OCI-LY1 (cell line): ENCODE results near the gene ADK.

Experiments
- H2AFZ ChIP-seq: fragments of 200-600 bp; sonication (generic), shearing (Covaris generic); 2 replicates; pipeline ENCODE4 v1.6.0; 2014; ENCODE audit warnings: antibody characterized with exemption, mild to moderate bottlenecking, low read length
- H3F3A ChIP-seq: fragments of 200-600 bp; sonication (generic), shearing (Covaris generic); 2 replicates; pipeline ENCODE4 v1.6.0; 2014; ENCODE audit warnings: mild to moderate bottlenecking, antibody characterized with exemption, low read length, moderate library complexity; ENCODE audit not compliant: insufficient read depth
- H3K27ac ChIP-seq: fragments of 200-600 bp; sonication (generic); 2 replicates; pipeline ENCODE4 v1.5.1; 2014; ENCODE audit warnings: low read length, mixed run types, mild to moderate bottlenecking, low read depth; ENCODE audit not compliant: poor library complexity, severe bottlenecking
- H3K27me3 ChIP-seq: fragments of 200-600 bp; sonication (generic); 2 replicates; pipeline ENCODE4 v1.6.0; 2014; ENCODE audit warnings: antibody characterized with exemption, mild to moderate bottlenecking, low read length, moderate library complexity; ENCODE audit not compliant: insufficient read depth
- H3K36me3 ChIP-seq: fragments of 200-600 bp; sonication (generic); 2 replicates; pipeline ENCODE4 v1.6.1; 2014; ENCODE audit warnings: mild to moderate bottlenecking, antibody characterized with exemption, low read length, moderate library complexity, mixed read lengths; ENCODE audit not compliant: insufficient read depth
- H3K4me1 ChIP-seq: fragments of 200-600 bp; sonication (generic); 2 replicates; pipeline ENCODE4 v1.5.1; 2014; ENCODE audit warnings: mild to moderate bottlenecking, low read length, moderate library complexity; ENCODE audit not compliant: insufficient read depth, severe bottlenecking
- H3K4me2 ChIP-seq: fragments of 200-600 bp; sonication (generic), shearing (Covaris generic); 2 replicates; pipeline ENCODE4 v1.6.1; 2014; ENCODE audit warnings: low read length
- H3K4me3 ChIP-seq: fragments of 200-600 bp; sonication (generic); 2 replicates; pipeline ENCODE4 v1.5.1; 2014; ENCODE audit warnings: low read length, low read depth, mild to moderate bottlenecking, mixed read lengths; ENCODE audit not compliant: poor library complexity, severe bottlenecking
- H3K79me2 ChIP-seq: fragments of 200-600 bp; shearing (Covaris generic); 2 replicates; pipeline ENCODE4 v1.6.1; 2016; ENCODE audit warnings: mixed run types, low read length, mixed read lengths; ENCODE audit not compliant: insufficient read depth
- H3K9ac ChIP-seq: fragments of 200-600 bp; sonication (generic), shearing (Covaris generic); 2 replicates; pipeline ENCODE4 v1.6.1; 2014; ENCODE audit warnings: mild to moderate bottlenecking, low read length, mixed read lengths
- H3K9me2 ChIP-seq: fragments of 200-600 bp; sonication (generic), shearing (Covaris generic); 2 replicates; pipeline ENCODE4 v1.6.1; 2014; ENCODE audit warnings: low read depth, mild to moderate bottlenecking, low read length, mixed read lengths
- H3K9me3 ChIP-seq: fragments of 200-600 bp; shearing (Covaris generic); 2 replicates; pipeline ENCODE4 v1.6.1; 2014; ENCODE audit warnings: low read length, mixed read lengths
- H4K20me1 ChIP-seq: fragments of 200-600 bp; sonication (generic), shearing (Covaris generic); 2 replicates; pipeline ENCODE4 v1.6.0; 2016; ENCODE audit warnings: mild to moderate bottlenecking, low read length; ENCODE audit not compliant: insufficient read depth
- CTCF ChIP-seq: fragments of 200-600 bp; sonication (generic), shearing (Covaris generic); IDR thresholded peaks from 2 replicates; pipeline ENCODE4 v1.5.1; 2017; ENCODE audit warnings: mild to moderate bottlenecking, antibody characterized with exemption, low read length, moderate library complexity, mixed read lengths
- EZH2 ChIP-seq: fragments of 200-600 bp; sonication (generic), shearing (Covaris generic); IDR thresholded peaks from 2 replicates; pipeline ENCODE4 v1.8.0; 2017; ENCODE audit warnings: borderline replicate concordance, mixed run types, mild to moderate bottlenecking, antibody characterized with exemption, low read length, moderate library complexity, mixed read lengths

The ADK gene

GRCh38 chr10:74640134-74640921 is 489.3 kb downstream of the ADK start:
- Histone ChIP-seq H4K20me1 (no peaks in the 10 kb centered on the region), H3K9me3 (peaks cover 3% of the 10 kb centered on the region; the same call in 1 of the 2 replicates), H3F3A (no peaks in the 10 kb centered on the region), H3K4me2 (peak overlapping the region; percentile 55), H3K36me3 (peaks cover 3% of the 10 kb centered on the region; the same call in 1 of the 2 replicates), H3K27me3 (no peaks in the 10 kb centered on the region), H3K27ac (peak overlapping the region; percentile 74), H3K4me1 (peaks cover 21% of the 10 kb centered on the region), H3K4me3 (no peak overlapping the region), H3K9ac (peak overlapping the region; percentile 29; the same call in 1 of the 2 replicates), H3K79me2 (no peaks in the 10 kb centered on the region), H2AFZ (no peak overlapping the region), H3K9me2 (no peaks in the 10 kb centered on the region)
- TF ChIP-seq EZH2 = no peak
- TF ChIP-seq CTCF = no peak

GRCh38 chr10:74641659-74642058 is 490.6 kb downstream of the ADK start:
- H3K4me2 ChIP-seq = no peak overlapping the region
- peaks cover 3% of the 10 kb centered on the region; the same call in 1 of the 2 replicates for H3K9me3 ChIP-seq
- no peak for TF ChIP-seq EZH2
- TF ChIP-seq CTCF = no peak

GRCh38 chr10:74642901-74643595 is 492.0 kb downstream of the ADK start:
- H3K9me2 ChIP-seq = no peaks in the 10 kb centered on the region
- H3K36me3 ChIP-seq = peaks cover 3% of the 10 kb centered on the region; the same call in 1 of the 2 replicates
- H3K4me1 ChIP-seq = peaks cover 21% of the 10 kb centered on the region
- H3K79me2 ChIP-seq = no peaks in the 10 kb centered on the region
- H3K27ac ChIP-seq = no peak overlapping the region
- no peak overlapping the region for H3K4me2 ChIP-seq
- no peak overlapping the region for H3K9ac ChIP-seq
- H3K27me3 ChIP-seq = no peaks in the 10 kb centered on the region
- no peaks in the 10 kb centered on the region for H3F3A ChIP-seq
- H3K9me3 ChIP-seq = peaks cover 3% of the 10 kb centered on the region; the same call in 1 of the 2 replicates
- H2AFZ ChIP-seq = no peak overlapping the region
- no peak for TF ChIP-seq CTCF
- no peak for TF ChIP-seq EZH2
- H3K4me3 ChIP-seq = no peak overlapping the region
- no peaks in the 10 kb centered on the region for H4K20me1 ChIP-seq

More at GRCh38 chr10:74641659-74642058, 490.6 kb downstream of the ADK start:
- Histone ChIP-seq H3K4me1 (peaks cover 21% of the 10 kb centered on the region), H3K36me3 (peaks cover 3% of the 10 kb centered on the region; the same call in 1 of the 2 replicates), H3F3A (no peaks in the 10 kb centered on the region), H3K4me3 (no peak overlapping the region), H3K9me2 (no peaks in the 10 kb centered on the region), H3K27me3 (no peaks in the 10 kb centered on the region), H3K79me2 (no peaks in the 10 kb centered on the region), H4K20me1 (no peaks in the 10 kb centered on the region), H3K9ac (no peak overlapping the region), H3K27ac (no peak overlapping the region), H2AFZ (no peak overlapping the region)
